Stimulated activated naive B cell treated with anti-CD40 and anti-IgM and Interleukin-4, amounts not matched to agents 10 μg/mL and 1 μg/mL and 100 μg/mL, for 72 hours (primary cell): ENCODE results near the gene NANOS2.
A peak's percentile ranks its signal among the peaks of the same experiment; 100 is the strongest.

Source experiments
- ATAC-seq, 2 donors: fragments of 150-1000 bp; cut with Tn5 transposase; replicated peaks; 2 replicates each; pipeline ENCODE4 v1.10.0; 2021; ENCODE audit warnings: moderate library complexity in 1 of 2
- DNase-seq: peaks from one replicate; pipeline ENCODE4 v3.0.0; 2021
- H3K27ac Mint-ChIP-seq: one replicate; pipeline ENCODE4 v1.8.0; 2022; ENCODE audit warnings: mild to moderate bottlenecking, mixed read lengths
- H3K27me3 Mint-ChIP-seq, 2 donors: one replicate each; pipeline ENCODE4 v1.8.0; 2022; ENCODE audit warnings: mixed read lengths in 2 of 2
- H3K36me3 Mint-ChIP-seq, 2 donors: one replicate each; pipeline ENCODE4 v1.8.0; 2022; ENCODE audit warnings: mixed read lengths in 2 of 2, mild to moderate bottlenecking in 1 of 2
- H3K4me1 Mint-ChIP-seq, 2 donors: one replicate each; pipeline ENCODE4 v1.8.0; 2022; ENCODE audit warnings: mixed read lengths in 2 of 2, mild to moderate bottlenecking in 1 of 2
- H3K4me3 Mint-ChIP-seq, 2 donors: one replicate each; pipeline ENCODE4 v1.8.0; 2022; ENCODE audit warnings: mild to moderate bottlenecking in 2 of 2, mixed read lengths in 2 of 2, moderate library complexity in 1 of 2
- H3K9me3 Mint-ChIP-seq, 2 donors: one replicate each; pipeline ENCODE4 v1.8.0; 2022; ENCODE audit warnings: mixed read lengths in 2 of 2, mild to moderate bottlenecking in 1 of 2

Gene NANOS2

DNA sequence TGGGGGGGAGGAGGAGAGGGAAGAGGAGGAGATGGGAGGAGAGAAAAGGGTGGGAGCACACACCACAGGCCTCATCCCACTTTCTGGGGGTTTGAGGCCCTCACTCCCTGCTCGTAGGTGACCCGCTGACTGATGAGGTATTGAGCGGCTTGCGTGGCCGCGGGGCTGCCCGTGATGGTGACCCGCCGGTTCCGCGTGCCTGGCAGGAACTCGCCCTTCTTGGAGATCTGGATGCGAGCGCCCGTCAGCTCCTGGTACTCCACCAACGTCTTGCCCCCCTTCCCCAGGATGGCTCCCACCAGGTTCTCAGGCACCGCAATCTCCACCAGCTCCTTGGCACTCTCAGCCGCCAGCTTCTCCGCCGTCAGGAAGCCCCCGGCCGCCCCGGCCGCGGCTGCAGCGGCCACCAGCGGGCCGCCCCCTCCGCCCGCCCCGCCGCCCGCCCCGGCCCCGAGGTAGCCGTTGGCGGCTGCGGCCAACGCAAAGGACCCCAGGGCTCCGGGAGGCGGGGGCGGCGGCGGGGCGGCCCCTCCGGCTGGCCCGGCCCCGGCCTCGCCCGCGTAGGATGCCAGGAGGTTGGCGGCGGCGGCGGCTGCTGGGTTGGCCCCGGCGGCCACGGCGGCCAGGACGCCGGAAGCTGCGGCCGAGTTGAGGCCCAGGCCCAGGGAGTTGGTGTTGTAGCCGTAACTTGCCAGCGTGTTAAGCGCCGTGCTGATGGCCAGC is 25.4 kb upstream of the NANOS2 start:
- ATAC-seq (no peak), DNase-seq (no peak)
- H3K27ac Mint-ChIP-seq, result no peak overlapping the region
- no peaks in the 10 kb centered on the region for H3K36me3 Mint-ChIP-seq
- no peak overlapping the region for H3K4me3 Mint-ChIP-seq
- no peaks in the 10 kb centered on the region for H3K4me1 Mint-ChIP-seq
- H3K9me3 Mint-ChIP-seq, result peaks cover 0 to 5% of the 10 kb centered on the region in 2 donors
- H3K27me3 Mint-ChIP-seq, result peaks cover 48 to 79% of the 10 kb centered on the region in 2 donors

GRCh38 chr19:45938733-45939319 is 24.2 kb upstream of the NANOS2 start:
- DNase-seq, result no peak
- H3K4me3 Mint-ChIP-seq, result no peak overlapping the region

GRCh38 chr19:45935267-45935666 is 20.7 kb upstream of the NANOS2 start:
- Mint-ChIP-seq H3K27ac (no peak overlapping the region), H3K36me3 (no peaks in the 10 kb centered on the region), H3K27me3 (peaks cover 63 to 90% of the 10 kb centered on the region in 2 donors), H3K4me3 (no peak overlapping the region), H3K9me3 (peaks cover 0 to 5% of the 10 kb centered on the region in 2 donors), H3K4me1 (no peaks in the 10 kb centered on the region)
- DNase-seq (no peak), ATAC-seq (no peak)

More at GRCh38 chr19:45938733-45939319, 24.2 kb upstream of the NANOS2 start:
- Mint-ChIP-seq H3K4me1 (no peaks in the 10 kb centered on the region), H3K36me3 (no peaks in the 10 kb centered on the region), H3K27me3 (peaks cover 60 to 85% of the 10 kb centered on the region in 2 donors), H3K27ac (no peak overlapping the region), H3K9me3 (peaks cover 0 to 5% of the 10 kb centered on the region in 2 donors)
- no peak for ATAC-seq

DNA sequence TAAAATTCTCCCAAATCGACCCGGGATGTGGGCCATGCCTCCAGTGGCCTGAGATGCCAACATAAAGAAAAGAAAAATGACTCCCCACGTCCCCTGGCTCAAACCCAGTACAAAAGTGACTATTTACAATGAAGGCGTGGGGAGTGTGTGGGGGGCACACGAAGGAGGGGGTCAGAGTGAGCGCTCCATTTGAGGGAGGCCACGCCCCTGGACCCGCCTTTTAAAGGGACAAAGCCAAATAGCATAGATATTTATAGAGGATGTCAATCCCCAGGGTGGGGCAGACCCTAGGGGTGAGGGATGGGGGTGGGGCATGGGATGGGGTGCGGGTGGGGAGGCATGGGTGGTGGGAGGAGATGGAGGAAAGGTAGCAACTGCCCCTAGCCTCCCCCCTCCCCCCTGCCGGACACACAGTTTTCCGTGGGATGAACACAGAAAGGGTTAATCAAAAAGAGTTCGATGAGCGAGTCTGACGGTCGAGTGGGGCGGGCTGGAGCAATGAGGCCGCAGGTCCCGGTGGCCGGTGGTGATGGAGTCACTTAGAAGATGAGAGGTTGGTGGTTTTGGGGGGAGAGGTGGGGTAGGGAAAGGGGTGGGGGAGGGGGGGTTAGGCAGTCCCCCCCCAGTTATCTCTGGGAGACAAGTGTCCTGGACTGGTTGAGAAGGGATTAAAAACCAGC is 20.1 kb upstream of the NANOS2 start:
- no peaks in the 10 kb centered on the region for H3K4me1 Mint-ChIP-seq
- DNase-seq, result no peak
- H3K27ac Mint-ChIP-seq, result no peak overlapping the region
- H3K36me3 Mint-ChIP-seq, result no peaks in the 10 kb centered on the region
- peaks cover 0 to 5% of the 10 kb centered on the region in 2 donors for H3K9me3 Mint-ChIP-seq
- peaks cover 62 to 93% of the 10 kb centered on the region in 2 donors for H3K27me3 Mint-ChIP-seq
- no peak overlapping the region for H3K4me3 Mint-ChIP-seq
- no peak for ATAC-seq

- ATAC-seq, result no peak
- Mint-ChIP-seq H3K4me1 (no peaks in the 10 kb centered on the region), H3K4me3 (no peak overlapping the region), H3K9me3 (peaks cover 0 to 1% of the 10 kb centered on the region in 2 donors), H3K36me3 (no peaks in the 10 kb centered on the region), H3K27ac (no peak overlapping the region), H3K27me3 (peaks cover 58 to 92% of the 10 kb centered on the region in 2 donors)
- DNase-seq, result no peak
These were observed 19.2 kb upstream of the NANOS2 start for GRCh38 chr19:45933759-45934158.

DNA sequence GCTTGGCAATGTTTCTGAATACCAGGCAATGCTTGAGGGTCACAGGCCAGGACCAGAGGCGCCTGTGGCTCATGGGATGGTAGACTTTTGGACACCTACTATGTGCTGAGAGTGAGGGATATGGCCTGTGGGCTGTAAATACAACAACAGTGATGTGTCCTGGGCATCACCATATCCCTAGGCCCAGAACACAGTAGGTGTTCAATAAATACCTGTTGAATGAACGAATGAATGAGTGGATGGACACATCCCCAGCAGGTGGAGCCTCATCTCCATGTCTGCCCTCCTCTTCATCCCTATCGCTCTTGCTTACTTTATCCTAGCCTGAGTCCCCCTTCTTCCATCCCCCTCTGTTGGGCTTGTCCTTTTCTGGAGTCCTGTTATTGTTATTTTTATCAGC is 16.5 kb upstream of the NANOS2 start:
- peaks cover 0 to 2% of the 10 kb centered on the region in 2 donors for H3K9me3 Mint-ChIP-seq
- ATAC-seq (no peak), DNase-seq (no peak)
- peaks cover 8 to 14% of the 10 kb centered on the region in 2 donors for H3K4me1 Mint-ChIP-seq
- H3K27ac Mint-ChIP-seq, result no peak overlapping the region
- H3K27me3 Mint-ChIP-seq, result peaks cover 37 to 65% of the 10 kb centered on the region in 2 donors
- H3K4me3 Mint-ChIP-seq, result no peak overlapping the region
- H3K36me3 Mint-ChIP-seq, result no peaks in the 10 kb centered on the region

- DNase-seq, result no peak
- no peak overlapping the region for H3K27ac Mint-ChIP-seq
These were observed 14.7 kb upstream of the NANOS2 start for GRCh38 chr19:45929247-45929646.

DNA sequence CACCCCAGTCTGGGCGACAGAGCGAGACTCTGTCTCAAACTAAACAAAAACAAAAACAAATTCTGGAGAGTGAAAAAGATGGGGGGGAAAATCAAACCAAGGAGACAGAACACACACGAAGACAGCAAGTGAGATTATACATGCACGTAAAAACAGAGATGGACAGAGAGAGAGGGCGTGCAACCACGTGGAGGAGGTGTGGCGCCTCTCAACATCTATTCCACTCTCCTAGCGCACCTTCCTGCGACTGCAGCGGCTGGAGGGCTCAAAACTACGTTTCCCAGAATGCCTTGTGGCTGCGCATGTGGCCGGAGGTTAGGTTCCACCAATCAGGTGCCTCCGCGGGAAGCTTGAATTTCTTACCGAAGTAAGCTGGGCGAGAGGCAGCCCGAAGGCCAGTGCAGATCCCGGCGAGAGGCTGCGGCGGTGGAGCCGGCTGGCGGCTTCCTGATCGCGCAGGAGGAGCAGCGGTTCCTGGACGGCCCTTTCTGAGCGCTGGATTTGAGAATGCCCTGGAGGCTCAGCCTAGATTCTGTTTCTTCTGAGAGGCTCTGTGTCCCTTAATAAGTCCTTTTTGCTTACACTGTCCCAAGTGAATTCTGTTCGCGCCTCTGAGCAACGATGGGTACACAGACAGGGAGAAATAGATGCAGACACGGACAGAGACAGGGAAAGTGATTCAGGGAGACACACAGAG is 13.1 kb upstream of the NANOS2 start:
- peak; percentile 80 for DNase-seq
- Mint-ChIP-seq H3K36me3 (no peaks in the 10 kb centered on the region), H3K9me3 (peaks cover 0 to 2% of the 10 kb centered on the region in 2 donors), H3K4me1 (peaks cover 8 to 14% of the 10 kb centered on the region in 2 donors), H3K27ac (no peak overlapping the region), H3K27me3 (peaks cover 14 to 31% of the 10 kb centered on the region in 2 donors), H3K4me3 (peak overlapping the region; percentile 33 to 38)
- ATAC-seq, result peak; percentile 98 to 100

More at GRCh38 chr19:45929247-45929646, 14.7 kb upstream of the NANOS2 start:
- no peak for ATAC-seq
- Mint-ChIP-seq H3K9me3 (peaks cover 0 to 2% of the 10 kb centered on the region in 2 donors), H3K4me1 (peaks cover 8 to 14% of the 10 kb centered on the region in 2 donors), H3K36me3 (no peaks in the 10 kb centered on the region), H3K27me3 (peaks cover 20 to 46% of the 10 kb centered on the region in 2 donors), H3K4me3 (no peak overlapping the region)

- no peak overlapping the region for H3K27ac Mint-ChIP-seq
These were observed 10.4 kb upstream of the NANOS2 start for GRCh38 chr19:45924891-45925447.

DNA sequence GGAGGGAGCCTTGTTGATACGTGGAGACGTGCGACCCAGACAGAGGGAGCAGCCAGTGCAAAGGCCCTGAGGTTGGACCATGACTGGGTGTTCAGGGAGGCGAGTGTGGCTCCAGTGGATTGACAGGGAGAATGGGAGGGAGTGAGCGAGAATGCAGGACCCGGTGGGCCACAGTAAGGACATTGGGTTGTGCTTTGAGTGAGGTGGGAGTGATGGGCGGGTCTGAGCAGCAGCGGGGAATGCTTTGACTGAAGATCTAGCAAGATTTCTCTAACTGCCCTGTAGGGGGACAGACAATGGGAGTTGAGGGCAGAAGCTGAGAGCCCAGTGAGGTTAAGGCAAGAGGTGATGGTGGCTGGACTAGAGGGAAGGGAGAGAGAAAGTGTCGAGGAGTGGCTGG is 7.7 kb upstream of the NANOS2 start:
- DNase-seq (no peak), ATAC-seq (peak; percentile 39 to 48)
- Mint-ChIP-seq H3K27me3 (peaks cover 20 to 22% of the 10 kb centered on the region in 2 donors), H3K9me3 (peaks cover 0 to 2% of the 10 kb centered on the region in 2 donors), H3K36me3 (no peaks in the 10 kb centered on the region), H3K4me3 (no peak overlapping the region), H3K27ac (no peak overlapping the region), H3K4me1 (peaks cover 2 to 4% of the 10 kb centered on the region in 2 donors)

More at GRCh38 chr19:45924891-45925447, 10.4 kb upstream of the NANOS2 start:
- ATAC-seq (no peak), DNase-seq (no peak)
- H3K4me1 Mint-ChIP-seq, result peaks cover 8 to 14% of the 10 kb centered on the region in 2 donors
- H3K27me3 Mint-ChIP-seq, result peaks cover 10 to 17% of the 10 kb centered on the region in 2 donors
- no peak overlapping the region for H3K4me3 Mint-ChIP-seq
- no peaks in the 10 kb centered on the region for H3K36me3 Mint-ChIP-seq
- H3K9me3 Mint-ChIP-seq, result peaks cover 0 to 2% of the 10 kb centered on the region in 2 donors

DNA sequence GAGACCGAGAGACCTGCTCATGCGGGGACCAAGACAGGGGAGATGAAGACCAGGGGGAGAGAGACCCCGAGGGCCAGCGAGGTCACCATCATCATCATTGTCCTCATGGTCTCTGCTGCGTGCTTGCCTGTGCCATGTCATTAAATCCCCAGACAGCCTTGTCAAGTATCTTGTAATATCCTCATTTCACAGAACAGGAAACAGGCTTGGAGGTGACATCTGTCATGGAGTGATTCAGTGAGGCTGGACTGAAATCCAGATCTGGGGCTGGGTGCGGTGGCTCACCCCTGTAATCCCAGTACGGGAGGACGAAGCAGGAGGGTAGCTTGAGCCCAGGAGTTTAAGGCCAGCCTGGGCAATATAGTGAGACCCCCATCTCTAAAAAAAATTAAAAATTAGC is 5.9 kb upstream of the NANOS2 start:
- Mint-ChIP-seq H3K36me3 (no peaks in the 10 kb centered on the region), H3K27me3 (peaks cover 27 to 31% of the 10 kb centered on the region in 2 donors), H3K4me3 (no peak overlapping the region), H3K9me3 (no peaks in the 10 kb centered on the region), H3K27ac (no peak overlapping the region), H3K4me1 (no peaks in the 10 kb centered on the region)
- no peak for ATAC-seq
- no peak for DNase-seq

GRCh38 chr19:45919678-45920077 is 5.1 kb upstream of the NANOS2 start:
- ATAC-seq (no peak), DNase-seq (no peak)
- no peak overlapping the region for H3K27ac Mint-ChIP-seq
- no peaks in the 10 kb centered on the region for H3K9me3 Mint-ChIP-seq
- H3K4me3 Mint-ChIP-seq, result no peak overlapping the region
- H3K4me1 Mint-ChIP-seq, result no peaks in the 10 kb centered on the region
- peaks cover 29 to 34% of the 10 kb centered on the region in 2 donors for H3K27me3 Mint-ChIP-seq
- H3K36me3 Mint-ChIP-seq, result no peaks in the 10 kb centered on the region

GRCh38 chr19:45918721-45919120 is 4.1 kb upstream of the NANOS2 start:
- DNase-seq (no peak), ATAC-seq (no peak)
- no peaks in the 10 kb centered on the region for H3K4me1 Mint-ChIP-seq
- H3K27ac Mint-ChIP-seq, result no peak overlapping the region
- H3K27me3 Mint-ChIP-seq, result peaks cover 30 to 44% of the 10 kb centered on the region in 2 donors
- no peaks in the 10 kb centered on the region for H3K36me3 Mint-ChIP-seq
- H3K4me3 Mint-ChIP-seq, result no peak overlapping the region
- no peaks in the 10 kb centered on the region for H3K9me3 Mint-ChIP-seq
